Fibroblast of the aortic adventitia (primary cell): ENCODE results near the gene SMCO4. TPM values are rescaled to one million over a fixed set of nuclear protein-coding genes. Genes with fewer than 3 reads are reported as not detected.
A peak's percentile ranks its signal among the peaks of the same experiment; 100 is the strongest.

ENCODE experiments used
- DNase-seq: peaks from one replicate; pipeline ENCODE4 v3.0.0-alpha.2; 2010; ENCODE audit warnings: low read depth
- H3K4me3 ChIP-seq: 2 replicates; pipeline ENCODE4 v1.5.1; 2011; ENCODE audit warnings: low read depth, mild to moderate bottlenecking, control low read depth, low read length, moderate library complexity
- CTCF ChIP-seq: IDR thresholded peaks from 2 replicates; pipeline ENCODE4 v1.5.1; 2011; ENCODE audit warnings: mild to moderate bottlenecking, low read length, control low read depth, inconsistent platforms; ENCODE audit not compliant: insufficient read depth
- total RNA-seq: library from RNA; depleted of rRNA; stranded (reverse); fragments of >200 nt; gene quantifications from 2 replicates; pipeline ENCODE4 v1.2.3, GENCODE V29; 2012; ENCODE audit warnings: low replicate concordance

SMCO4 gene
- total RNA-seq, 1 donor = 7.3 TPM

GRCh38 chr11:93571612-93572011 lies 28.4 kb upstream of the SMCO4 start:
- no peak for TF ChIP-seq CTCF
- no peak for DNase-seq
- no peak overlapping the region for H3K4me3 ChIP-seq

DNA sequence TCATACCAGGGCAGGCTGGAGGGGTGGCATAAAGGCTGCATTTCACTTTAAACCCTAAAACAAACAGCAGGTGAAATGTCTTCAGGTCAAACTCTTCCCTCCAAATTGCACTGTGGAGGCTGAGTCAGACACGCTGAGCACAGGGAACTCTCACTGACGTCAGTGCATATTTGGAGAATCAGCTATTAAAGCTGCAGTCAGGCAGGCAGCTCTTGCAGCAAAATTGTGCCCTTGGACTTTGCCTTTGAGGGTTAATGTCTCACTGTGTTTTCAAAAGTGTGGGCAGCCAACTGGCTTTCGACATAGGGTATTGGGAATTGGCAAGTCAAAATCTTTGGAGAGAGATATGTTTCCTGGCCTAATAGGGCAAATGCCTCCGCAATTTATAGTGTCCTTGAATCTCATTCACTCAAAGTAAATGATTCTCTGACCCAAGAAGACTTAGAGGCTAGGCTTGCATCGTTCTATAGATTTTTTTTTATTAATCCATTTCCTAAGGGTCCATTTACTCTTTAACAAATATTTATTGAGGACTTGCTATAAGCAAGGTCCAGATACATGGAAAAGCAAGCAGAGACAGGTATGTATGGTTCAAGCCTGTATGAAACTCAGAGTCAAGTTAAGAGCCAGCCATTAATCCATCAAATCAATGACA lies 27.7 kb upstream of the SMCO4 start:
- no peak for TF ChIP-seq CTCF
- H3K4me3 ChIP-seq = no peak overlapping the region
- peak; percentile 40 for DNase-seq

DNA sequence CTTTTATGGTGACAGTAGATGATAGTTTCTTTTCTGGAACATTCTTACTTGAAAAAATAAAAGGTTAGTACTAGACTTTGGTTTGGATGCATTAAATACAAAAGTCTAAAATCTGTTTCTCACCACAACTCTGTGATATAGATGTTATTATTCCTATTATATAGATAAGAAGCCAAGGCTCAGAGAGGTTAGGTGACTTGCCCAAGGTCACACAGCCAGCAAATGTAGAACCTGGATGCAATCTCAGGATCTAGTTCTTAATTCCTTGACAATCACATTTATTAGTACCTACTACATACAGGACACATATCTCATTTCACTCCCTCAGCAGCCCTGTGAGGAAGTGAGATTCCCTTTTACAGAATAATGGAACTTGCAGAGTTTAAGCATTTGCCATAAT lies 26.3 kb upstream of the SMCO4 start:
- no peak for DNase-seq
- no peak overlapping the region for H3K4me3 ChIP-seq
- TF ChIP-seq CTCF = no peak

GRCh38 chr11:93568726-93569125 lies 25.5 kb upstream of the SMCO4 start:
- H3K4me3 ChIP-seq = no peak overlapping the region
- DNase-seq = no peak
- TF ChIP-seq CTCF = no peak

DNA sequence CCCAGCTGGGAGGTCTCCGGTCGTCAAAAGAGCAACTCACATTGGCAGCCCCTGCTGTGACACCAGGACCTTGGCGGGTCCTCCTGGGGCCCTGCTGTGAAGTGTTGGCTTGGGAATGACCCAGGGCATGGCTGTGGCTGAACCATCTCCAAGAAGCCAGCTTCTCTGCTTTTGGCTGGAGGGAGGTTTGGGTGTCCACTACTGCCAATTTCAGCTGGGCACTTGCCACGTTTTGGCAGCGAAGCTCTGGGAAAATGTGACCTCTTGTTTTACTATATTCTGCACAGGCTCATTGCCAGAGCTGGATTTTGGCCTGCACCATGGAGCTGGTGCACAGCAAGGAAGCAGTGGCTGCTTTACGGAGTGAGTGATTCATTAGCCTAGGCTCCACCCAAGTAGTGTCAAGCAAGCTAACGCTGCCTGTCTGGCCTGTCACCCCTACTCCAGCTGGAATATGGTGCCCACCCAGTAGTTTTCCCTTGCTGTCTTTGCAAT lies 24.3 kb upstream of the SMCO4 start:
- TF ChIP-seq CTCF = no peak
- no peak overlapping the region for H3K4me3 ChIP-seq
- DNase-seq = peak; percentile 64

GRCh38 chr11:93564895-93565294 lies 21.7 kb upstream of the SMCO4 start:
- H3K4me3 ChIP-seq = no peak overlapping the region
- no peak for TF ChIP-seq CTCF
- DNase-seq = no peak

GRCh38 chr11:93563857-93564256 lies 20.7 kb upstream of the SMCO4 start:
- DNase-seq = no peak
- TF ChIP-seq CTCF = no peak
- no peak overlapping the region for H3K4me3 ChIP-seq
